GM12873 (cell line): ENCODE data around the gene PKIB.

Experiments used
- TF ChIP-seq, protein P1 (sequence below): IDR thresholded peaks from 2 replicates; pipeline ENCODE4 v1.5.1; 2012; ENCODE audit warnings: low read depth, mild to moderate bottlenecking, moderate library complexity, low read length, control low read depth; ENCODE audit not compliant: insufficient read depth; ENCODE audit errors: missing control alignments

PKIB gene

DNA sequence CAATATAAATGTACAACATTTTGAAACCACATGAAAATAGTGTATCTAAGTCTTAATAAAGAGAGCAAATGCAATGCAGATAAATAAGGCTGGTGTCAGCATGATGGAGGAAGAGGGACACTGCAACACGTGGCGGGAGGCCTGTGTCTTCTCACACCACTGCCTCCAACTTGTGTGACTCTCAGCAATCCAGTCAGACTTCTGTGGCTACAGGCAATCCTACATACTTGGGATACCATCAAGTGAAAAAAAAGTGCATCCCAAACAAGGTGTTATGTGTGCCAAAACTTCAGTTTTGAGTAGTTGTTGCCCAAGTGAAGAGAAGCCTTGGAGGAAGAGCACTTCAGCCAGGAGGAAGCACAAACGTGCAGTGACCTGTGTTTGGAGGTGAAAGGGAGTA is 68.6 kb downstream of the PKIB start:
- TF ChIP-seq, protein P1, sequence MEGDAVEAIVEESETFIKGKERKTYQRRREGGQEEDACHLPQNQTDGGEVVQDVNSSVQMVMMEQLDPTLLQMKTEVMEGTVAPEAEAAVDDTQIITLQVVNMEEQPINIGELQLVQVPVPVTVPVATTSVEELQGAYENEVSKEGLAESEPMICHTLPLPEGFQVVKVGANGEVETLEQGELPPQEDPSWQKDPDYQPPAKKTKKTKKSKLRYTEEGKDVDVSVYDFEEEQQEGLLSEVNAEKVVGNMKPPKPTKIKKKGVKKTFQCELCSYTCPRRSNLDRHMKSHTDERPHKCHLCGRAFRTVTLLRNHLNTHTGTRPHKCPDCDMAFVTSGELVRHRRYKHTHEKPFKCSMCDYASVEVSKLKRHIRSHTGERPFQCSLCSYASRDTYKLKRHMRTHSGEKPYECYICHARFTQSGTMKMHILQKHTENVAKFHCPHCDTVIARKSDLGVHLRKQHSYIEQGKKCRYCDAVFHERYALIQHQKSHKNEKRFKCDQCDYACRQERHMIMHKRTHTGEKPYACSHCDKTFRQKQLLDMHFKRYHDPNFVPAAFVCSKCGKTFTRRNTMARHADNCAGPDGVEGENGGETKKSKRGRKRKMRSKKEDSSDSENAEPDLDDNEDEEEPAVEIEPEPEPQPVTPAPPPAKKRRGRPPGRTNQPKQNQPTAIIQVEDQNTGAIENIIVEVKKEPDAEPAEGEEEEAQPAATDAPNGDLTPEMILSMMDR, result no peak

DNA sequence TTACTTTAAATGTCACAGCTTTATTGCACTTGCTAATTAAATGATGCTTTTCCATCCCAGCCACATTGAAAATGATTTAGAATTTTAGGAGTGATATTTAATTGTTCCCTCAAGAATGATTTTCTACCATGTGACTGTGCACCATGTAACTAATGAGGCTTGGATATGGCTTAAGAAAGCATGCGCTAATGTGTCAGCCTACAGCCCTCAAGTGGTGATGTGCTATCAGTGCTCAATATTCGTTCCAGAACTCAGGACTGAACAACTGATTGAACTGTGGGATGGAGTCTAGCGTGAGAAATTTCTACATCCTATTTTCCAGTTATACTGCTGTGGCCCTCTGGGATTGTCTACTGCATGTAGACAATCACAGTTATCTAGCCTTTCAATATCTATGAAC is 71.5 kb downstream of the PKIB start:
- TF ChIP-seq, protein P1, result no peak

DNA sequence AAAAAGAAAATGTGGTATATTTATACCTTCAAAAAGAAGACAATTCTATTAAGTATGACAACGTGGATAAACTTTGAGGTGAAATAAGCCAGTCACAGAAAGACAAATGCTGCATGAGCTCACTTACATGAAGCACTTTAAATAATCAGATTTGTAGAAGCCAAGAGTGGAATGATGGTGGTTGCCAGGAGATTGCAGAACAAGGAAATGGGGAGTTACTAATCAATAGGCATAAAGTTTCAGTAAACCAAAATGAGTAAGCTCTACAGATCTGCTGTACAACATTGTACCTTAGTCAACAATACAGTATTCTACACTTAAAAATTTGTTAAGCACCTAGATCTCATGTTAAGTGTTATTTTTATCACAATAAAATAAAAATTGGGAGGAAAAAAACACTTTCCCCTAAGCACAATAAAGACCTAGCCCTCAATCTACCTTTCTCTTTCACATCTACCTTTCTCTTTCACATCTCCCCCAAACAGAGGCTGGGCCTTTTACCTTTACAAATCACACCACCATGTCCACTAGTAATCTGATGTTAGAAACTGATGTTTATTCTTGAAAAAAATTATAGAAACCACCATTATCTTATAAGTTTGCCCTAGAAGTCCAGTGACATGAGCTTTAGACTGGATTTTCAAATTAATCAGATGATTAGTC is 73.9 kb downstream of the PKIB start:
- TF ChIP-seq, protein P1, result no peak

DNA sequence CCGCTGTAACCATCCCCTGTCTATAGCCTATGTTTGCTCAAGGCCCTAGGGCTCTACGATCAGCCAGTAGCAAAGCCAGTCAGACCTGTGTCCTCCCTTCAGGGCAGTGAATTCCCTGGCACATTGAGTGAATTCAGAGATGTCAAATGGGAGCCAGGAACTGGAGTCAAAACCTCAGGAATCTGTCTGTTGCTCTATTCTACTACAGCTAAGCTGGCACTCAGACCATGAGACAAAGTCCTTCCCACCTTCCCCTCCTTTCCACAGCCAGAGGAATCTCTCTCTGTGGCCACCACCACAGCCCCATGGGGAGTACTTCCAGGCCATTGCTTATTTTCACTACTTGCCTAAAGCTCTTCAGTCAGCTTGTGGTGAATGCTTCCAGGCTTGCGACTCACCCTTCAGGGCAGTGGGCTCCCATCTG is 82.0 kb downstream of the PKIB start:
- TF ChIP-seq, protein P1, result no peak

DNA sequence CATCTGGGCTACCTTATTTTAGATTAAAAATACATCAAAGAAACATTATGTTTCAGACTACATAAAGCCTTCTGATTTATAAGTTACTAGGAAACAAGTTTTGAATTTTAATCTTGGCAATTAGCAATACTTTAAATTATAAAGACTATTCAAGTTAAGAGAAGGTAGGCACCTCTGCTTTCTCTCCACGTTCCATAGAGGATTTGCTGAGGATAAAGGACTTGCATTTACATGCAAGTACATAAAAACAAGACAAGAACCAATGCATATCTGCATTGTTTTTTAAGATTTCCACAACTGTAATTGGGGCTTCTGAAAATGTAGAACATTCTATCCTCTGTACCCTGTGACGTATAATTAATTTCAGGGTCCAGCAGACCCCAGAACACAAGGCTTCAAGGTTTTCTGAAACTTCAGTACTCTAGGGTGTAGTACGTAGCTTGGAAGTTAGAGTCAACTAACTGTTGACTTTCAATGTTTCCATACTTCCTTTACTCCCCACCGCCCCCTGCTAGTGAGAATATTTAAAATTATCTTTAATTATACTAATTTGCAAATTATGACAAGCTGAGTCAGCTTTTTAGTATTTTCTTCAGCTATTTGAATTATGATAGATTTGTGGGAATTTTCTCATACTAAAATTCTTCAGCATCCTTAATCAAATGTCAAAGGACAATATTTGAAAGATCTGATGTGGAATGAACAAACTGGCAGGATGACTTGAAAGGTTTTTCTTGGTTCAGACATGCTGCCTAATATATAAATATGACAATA is 82.8 kb downstream of the PKIB start:
- TF ChIP-seq, protein P1, result no peak

DNA sequence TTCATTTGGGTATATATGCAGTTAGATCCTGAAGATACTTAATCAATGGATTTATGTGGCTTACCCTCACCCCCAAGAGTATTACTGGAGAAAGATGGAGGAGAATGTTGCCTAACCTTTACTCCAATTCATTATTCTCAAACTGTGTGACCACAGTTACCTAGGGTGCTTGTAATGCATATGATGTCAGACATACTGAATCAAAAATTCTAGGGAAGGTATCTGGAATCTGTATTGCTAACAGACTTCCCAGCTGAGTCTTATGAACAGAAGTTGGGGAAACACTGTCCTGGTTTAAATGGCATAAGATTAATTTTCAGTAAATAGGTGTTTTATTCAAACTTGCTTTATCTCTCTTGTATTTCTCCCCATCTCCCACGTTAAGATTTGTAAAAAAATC is 83.9 kb downstream of the PKIB start:
- TF ChIP-seq, protein P1, result no peak

DNA sequence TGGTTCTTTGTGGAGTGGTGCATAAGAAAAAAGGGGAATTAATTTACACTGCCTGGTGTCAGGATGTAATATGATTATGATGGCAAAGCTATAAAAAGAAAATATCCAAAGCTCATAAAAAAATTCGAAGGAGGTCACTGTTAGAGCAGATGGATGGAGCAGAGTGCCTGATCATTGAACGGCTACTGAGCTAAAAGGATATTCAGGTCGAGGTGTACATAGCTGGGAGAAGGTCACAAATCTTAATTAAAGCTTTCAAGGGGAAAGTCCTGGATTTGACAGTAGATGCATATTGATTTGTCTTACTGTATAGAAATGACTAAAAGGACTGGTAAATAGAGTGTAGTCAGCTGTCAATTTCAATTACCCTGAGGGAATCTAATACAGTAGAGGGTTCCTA is 84.4 kb downstream of the PKIB start:
- TF ChIP-seq, protein P1, result no peak
